GM18951 (cell line): ENCODE data around the gene PRTFDC1.

Experiments
- POLR2A ChIP-seq: IDR thresholded peaks from 4 replicates; pipeline ENCODE4 v1.6.1; 2011; ENCODE audit warnings: mild to moderate bottlenecking; ENCODE audit not compliant: insufficient read length, insufficient read depth; ENCODE audit errors: extremely low read depth
- in situ Hi-C: fragments of 300-500 bp; cut with MboI; formaldehyde crosslinking; loops from one replicate; pipeline ENCODE4 v1.12.0; 2022; ENCODE audit warnings: low sequenced_read_pairs, mixed read lengths, inconsistent platforms; ENCODE audit not compliant: unreplicated experiment

PRTFDC1 gene

GRCh38 chr10:24952143-24952706, at the start of gene PRTFDC1:
Gene PRTFDC1 (minus strand): TSS chr10:24952606. CDS start chr10:24952575, 31 bp downstream.
- no peak for TF ChIP-seq POLR2A
- in situ Hi-C loops: no loop called here

- in situ Hi-C loops: no loop called here
- no peak for TF ChIP-seq POLR2A
Observed at GRCh38 chr10:24998044-24998443, 45.6 kb upstream of the PRTFDC1 start.

- in situ Hi-C loops: no loop called here
- TF ChIP-seq POLR2A: no peak
Observed at GRCh38 chr10:24995072-24995471, 42.7 kb upstream of the PRTFDC1 start.

GRCh38 chr10:24993237-24993958, 41.0 kb upstream of the PRTFDC1 start:
- no peak for TF ChIP-seq POLR2A
- in situ Hi-C loops: no loop called here

GRCh38 chr10:24992512-24993133, 40.2 kb upstream of the PRTFDC1 start:
- in situ Hi-C loops: no loop called here
- TF ChIP-seq POLR2A: no peak

- no peak for TF ChIP-seq POLR2A
- in situ Hi-C loops: no loop called here
Observed at GRCh38 chr10:24991298-24991697, 38.9 kb upstream of the PRTFDC1 start.

- in situ Hi-C loops: no loop called here
Observed at GRCh38 chr10:24989867-24990266, 37.5 kb upstream of the PRTFDC1 start.

GRCh38 chr10:24988831-24989640, 36.6 kb upstream of the PRTFDC1 start:
- in situ Hi-C loops: no loop called here
- TF ChIP-seq POLR2A: no peak

More at GRCh38 chr10:24989867-24990266, 37.5 kb upstream of the PRTFDC1 start:
- TF ChIP-seq POLR2A: no peak

GRCh38 chr10:24984906-24985305, 32.5 kb upstream of the PRTFDC1 start:
- TF ChIP-seq POLR2A: no peak
- in situ Hi-C loops: no loop called here

- in situ Hi-C loops: no loop called here
- TF ChIP-seq POLR2A: no peak
Observed at GRCh38 chr10:24983946-24984345, 31.5 kb upstream of the PRTFDC1 start.

GRCh38 chr10:24983130-24983529, 30.7 kb upstream of the PRTFDC1 start:
- in situ Hi-C loops: no loop called here

GRCh38 chr10:24982319-24983112, 30.1 kb upstream of the PRTFDC1 start:
- TF ChIP-seq POLR2A: no peak
- in situ Hi-C loops: no loop called here

More at GRCh38 chr10:24983130-24983529, 30.7 kb upstream of the PRTFDC1 start:
- no peak for TF ChIP-seq POLR2A
